ENCODE results near the gene RNASEH2C. TPM values are rescaled to one million over a fixed set of nuclear protein-coding genes. Genes with fewer than 3 reads are reported as not detected.

Gene RNASEH2C
- total and polyA plus RNA-seq, 2 of the 4 experiments (the other 2 are of a cell fraction), result 34.8 to 40.0 TPM

GRCh38 chr11:65744699-65745042 lies 24.1 kb upstream of the RNASEH2C start:
- Histone ChIP-seq H3K9me3 (ENCODE audit: control insufficient read depth, insufficient read depth, low read length) (peaks cover 2% of the 10 kb centered on the region; the same call in 1 of the 2 replicates), H3K14ac (replicated peaks; ENCODE audit: low read depth, low read length) (no peak overlapping the region), H2BK120ac (ENCODE audit: low read depth, low read length) (no peak overlapping the region), H2AK5ac (ENCODE audit: low read depth, low read length) (no peak overlapping the region), H3K4me3 (ENCODE audit: insufficient read depth, low read depth, low read length) (no peak overlapping the region), H2AFZ (replicated peaks; ENCODE audit: low read length, poor library complexity) (no peak overlapping the region), H3K23ac (ENCODE audit: low read depth, low read length) (no peak overlapping the region), H3K4ac (ENCODE audit: low read depth, low read length) (no peak overlapping the region), H3K9me1 (ENCODE audit: insufficient read depth, low read length) (peaks cover 2% of the 10 kb centered on the region; the same call in 1 of the 2 replicates), H4K8ac (ENCODE audit: low read depth in 2 of 2, low read length in 2 of 2) (no peak overlapping the region), H2BK20ac (ENCODE audit: low read depth, low read length) (no peak overlapping the region), H3K4me2 (ENCODE audit: low read depth, low read length) (no peak overlapping the region), H4K20me1 (ENCODE audit: insufficient read depth, low read length) (no peaks in the 10 kb centered on the region), H3K56ac (ENCODE audit: extremely low read depth, insufficient read depth, low read length) (no peak overlapping the region), H3K79me1 (ENCODE audit: low read depth in 1 of 2, low read length in 2 of 2) (no peaks in the 10 kb centered on the region), H2BK15ac (ENCODE audit: low read depth, low read length) (no peak overlapping the region), H3K36me3 (ENCODE audit: control insufficient read depth, insufficient read depth, low read length) (no peaks in the 10 kb centered on the region), H2AK9ac (replicated peaks; ENCODE audit: low read depth, low read length, poor library complexity) (no peak overlapping the region), H3K9ac (ENCODE audit: low read depth, low read length) (no peak overlapping the region), H4K5ac (ENCODE audit: low read depth, low read length) (no peak overlapping the region), H4K91ac (ENCODE audit: insufficient read depth, low read depth, low read length) (no peak overlapping the region), H3K4me1 (ENCODE audit: control insufficient read depth, insufficient read depth, low read length) (no peaks in the 10 kb centered on the region), H3K18ac (ENCODE audit: low read depth, low read length) (no peak overlapping the region), H3K27ac (ENCODE audit: insufficient read depth, low read length) (no peak overlapping the region), H3K27me3 (ENCODE audit: control insufficient read depth, insufficient read depth, low read length) (peaks cover 6% of the 10 kb centered on the region), H2BK5ac (ENCODE audit: low read depth, low read length, poor library complexity, severe bottlenecking) (no peak overlapping the region)
- ChIA-PET POLR2A (ENCODE audit: unreplicated experiment) (interaction anchor here (0.7 kb wide), 1 partner anchor 341 kb away, joined by 5 read pairs; no protein-coding TSS in a partner anchor), CTCF (no interaction called here)
- intact Hi-C loops (cut with micrococcal nuclease) (no loop called here), dilution Hi-C loops (cut with HindIII; ENCODE audit: low sequenced_read_pairs, unreplicated experiment) (no loop called here), in situ Hi-C loops (cut with MboI; ENCODE audit: low sequenced_read_pairs) (no loop called here)
- 80% methylated on average over 2 of the region's 8 CpGs; no CpG with 5 or more reads in 1 of the 2 experiments for WGBS, 2 experiments (ENCODE audit: extremely low coverage in 2 of 2, insufficient read length in 1 of 2)
- ATAC-seq (ENCODE audit: low read depth) (no peak), DNase-seq (no peak)
- BruUV-seq (replicated peaks), result no TSS peak
- TF ChIP-seq, protein P1, sequence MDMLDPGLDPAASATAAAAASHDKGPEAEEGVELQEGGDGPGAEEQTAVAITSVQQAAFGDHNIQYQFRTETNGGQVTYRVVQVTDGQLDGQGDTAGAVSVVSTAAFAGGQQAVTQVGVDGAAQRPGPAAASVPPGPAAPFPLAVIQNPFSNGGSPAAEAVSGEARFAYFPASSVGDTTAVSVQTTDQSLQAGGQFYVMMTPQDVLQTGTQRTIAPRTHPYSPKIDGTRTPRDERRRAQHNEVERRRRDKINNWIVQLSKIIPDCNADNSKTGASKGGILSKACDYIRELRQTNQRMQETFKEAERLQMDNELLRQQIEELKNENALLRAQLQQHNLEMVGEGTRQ (IDR thresholded peaks at IDR 0.05; ENCODE audit: low read depth, low read length), result no peak
- TF ChIP-seq SMC3 (IDR thresholded peaks at IDR 0.05; ENCODE audit: low read depth, low read length) (no peak), POLR2A (IDR thresholded peaks at IDR 0.05; ENCODE audit: low read depth, low read length) (no peak), RFX5 (IDR thresholded peaks at IDR 0.05; ENCODE audit: low read depth, low read length) (no peak), MXI1 (IDR thresholded peaks at IDR 0.05; ENCODE audit: borderline replicate concordance, low read depth, low read length) (no peak), FOS (IDR thresholded peaks at IDR 0.05; ENCODE audit: low read depth, low read length) (no peak), CEBPB (IDR thresholded peaks at IDR 0.05; ENCODE audit: low read depth, low read length) (no peak), CHD1 (IDR thresholded peaks at IDR 0.05; ENCODE audit: low read depth, low read length) (no peak)

Data from IMR-90 (cell line).